Neural cell (in vitro differentiated cells): ENCODE data around the gene ST8SIA4. TPM values are rescaled to one million over a fixed set of nuclear protein-coding genes. Genes with fewer than 3 reads are reported as not detected.

Experiments used
- H2AFZ ChIP-seq: fragments of 200-600, 300-800 bp; sonication (generic), shearing (Covaris generic); 2 replicates; pipeline ENCODE4 v1.6.0; 2014; ENCODE audit warnings: low read depth, mild to moderate bottlenecking, antibody characterized with exemption, low read length, moderate library complexity
- H3F3A ChIP-seq: fragments of 200-600 bp; shearing (Covaris generic); 2 replicates; pipeline ENCODE4 v1.6.1; 2016; ENCODE audit warnings: mild to moderate bottlenecking, moderate library complexity, mixed read lengths, antibody characterized with exemption, low read length; ENCODE audit not compliant: insufficient read depth, poor library complexity, severe bottlenecking
- H3K27ac ChIP-seq: fragments of 200-600, 300-800 bp; sonication (generic), shearing (Covaris generic); 2 replicates; pipeline ENCODE4 v1.5.1; 2014; ENCODE audit warnings: mild to moderate bottlenecking, low read length, moderate library complexity
- H3K27me3 ChIP-seq: fragments of 300-800, 200-600 bp; sonication (generic), shearing (Covaris generic); 2 replicates; pipeline ENCODE4 v1.6.0; 2014; ENCODE audit warnings: mild to moderate bottlenecking, low read depth, low read length, moderate library complexity; ENCODE audit not compliant: insufficient read depth
- H3K36me3 ChIP-seq: fragments of 300-800, 200-600 bp; sonication (generic), shearing (Covaris generic); 2 replicates; pipeline ENCODE4 v1.5.1; 2014; ENCODE audit warnings: mild to moderate bottlenecking, antibody characterized with exemption, low read length, moderate library complexity; ENCODE audit not compliant: insufficient read depth
- H3K4me2 ChIP-seq: fragments of 300-800, 200-600 bp; sonication (generic), shearing (Covaris generic); 2 replicates; pipeline ENCODE4 v1.6.0; 2014; ENCODE audit warnings: mild to moderate bottlenecking, low read length
- H3K4me3 ChIP-seq: fragments of 300-800, 200-600 bp; sonication (generic), shearing (Covaris generic); 2 replicates; pipeline ENCODE4 v1.5.1; 2014; ENCODE audit warnings: mild to moderate bottlenecking, low read length, moderate library complexity
- H3K79me2 ChIP-seq: fragments of 200-600 bp; shearing (Covaris generic); replicated peaks from 2 replicates; pipeline ENCODE4 v1.6.0; 2014; ENCODE audit warnings: mild to moderate bottlenecking, low read length, moderate library complexity; ENCODE audit not compliant: insufficient read depth
- H3K9ac ChIP-seq: fragments of 300-800, 200-600 bp; sonication (generic), shearing (Covaris generic); 2 replicates; pipeline ENCODE4 v1.6.1; 2016; ENCODE audit warnings: mild to moderate bottlenecking, low read length, mixed read lengths
- H3K9me2 ChIP-seq: fragments of 200-600 bp; shearing (Covaris generic); 2 replicates; pipeline ENCODE4 v1.6.1; 2016; ENCODE audit warnings: mild to moderate bottlenecking, low read length, mixed read lengths; ENCODE audit not compliant: insufficient read depth
- H3K9me3 ChIP-seq: fragments of 200-600, 300-800 bp; sonication (generic), shearing (Covaris generic); 2 replicates; pipeline ENCODE4 v1.6.1; 2016; ENCODE audit warnings: mild to moderate bottlenecking, mixed run types, low read length, moderate library complexity, mixed read lengths
- H4K20me1 ChIP-seq: fragments of 200-600 bp; shearing (Covaris generic); 2 replicates; pipeline ENCODE4 v1.6.1; 2016; ENCODE audit warnings: mild to moderate bottlenecking, mixed run types; ENCODE audit not compliant: insufficient read depth
- EP300 ChIP-seq: fragments of 450-650 bp; conservative IDR thresholded peaks from 2 replicates; pipeline ENCODE4 v1.6.1; 2014; ENCODE audit warnings: antibody characterized with exemption, mild to moderate bottlenecking, moderate library complexity; ENCODE audit not compliant: poor library complexity, severe bottlenecking
- EZH2 ChIP-seq: fragments of 200-600, 300-800 bp; shearing (Covaris generic), sonication (generic); IDR thresholded peaks from 2 replicates; pipeline ENCODE4 v1.6.1; 2014; ENCODE audit warnings: antibody characterized with exemption, low read length, borderline replicate concordance, mild to moderate bottlenecking; ENCODE audit not compliant: insufficient read depth, poor library complexity, severe bottlenecking
- MXI1 ChIP-seq: fragments of 450-650 bp; conservative IDR thresholded peaks from 2 replicates; pipeline ENCODE4 v1.6.1; 2014; ENCODE audit warnings: antibody characterized with exemption, mild to moderate bottlenecking; ENCODE audit not compliant: poor library complexity, severe bottlenecking
- POLR2AphosphoS5 ChIP-seq: IDR thresholded peaks from 2 replicates; pipeline ENCODE4 v1.6.1; 2012
- RAD21 ChIP-seq: fragments of 450-650 bp; conservative IDR thresholded peaks from 2 replicates; pipeline ENCODE4 v1.6.1; 2014; ENCODE audit warnings: antibody characterized with exemption, mild to moderate bottlenecking, moderate library complexity
- REST ChIP-seq: IDR thresholded peaks from 2 replicates; pipeline ENCODE4 v1.6.1; 2012; ENCODE audit warnings: borderline replicate concordance
- SMC3 ChIP-seq: fragments of 450-650 bp; conservative IDR thresholded peaks from 2 replicates; pipeline ENCODE4 v1.6.1; 2014; ENCODE audit warnings: antibody characterized with exemption, mild to moderate bottlenecking, moderate library complexity; ENCODE audit not compliant: poor library complexity
- TAF1 ChIP-seq: IDR thresholded peaks from 2 replicates; pipeline ENCODE4 v1.6.1; 2012; ENCODE audit warnings: low read depth
- polyA plus RNA-seq: library from polyadenylated mRNA; depleted of rRNA; stranded (reverse); fragments of >200 nt; gene quantifications from 2 replicates; pipeline ENCODE4 v1.2.3, GENCODE V29; 2014
- TF ChIP-seq, protein P1 (sequence below): fragments of 450-650 bp; IDR thresholded peaks from 2 replicates; pipeline ENCODE4 v1.5.1; 2014; ENCODE audit warnings: antibody characterized with exemption, mild to moderate bottlenecking, moderate library complexity; ENCODE audit not compliant: poor library complexity, severe bottlenecking

ST8SIA4 gene
- polyA plus RNA-seq, 1 donor from 2014 or later: 15.6 TPM

DNA sequence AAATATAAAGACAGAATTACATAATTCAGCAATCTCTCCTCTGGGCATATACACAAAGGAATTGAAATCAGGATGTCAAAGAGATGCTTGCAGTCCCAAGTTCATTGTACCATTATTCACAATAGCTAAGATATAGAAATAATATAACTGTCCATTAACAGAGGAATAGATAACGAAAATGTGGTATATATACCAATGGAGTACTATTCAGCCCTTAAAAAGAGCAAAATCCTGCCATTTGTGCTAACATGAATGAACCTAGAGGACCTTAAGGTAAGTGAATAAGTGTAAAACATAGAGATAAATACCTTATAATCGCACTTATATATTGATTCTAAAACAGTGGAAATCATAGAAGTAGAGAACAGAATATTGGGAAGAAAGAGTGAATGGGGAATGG lies 7.0 kb downstream of the ST8SIA4 start:
- Histone ChIP-seq H4K20me1 (no peaks in the 10 kb centered on the region), H3K27me3 (no peaks in the 10 kb centered on the region), H3K4me2 (no peak overlapping the region), H3K9me3 (no peaks in the 10 kb centered on the region), H2AFZ (no peak overlapping the region), H3K9ac (no peak overlapping the region), H3F3A (no peaks in the 10 kb centered on the region), H3K27ac (no peak overlapping the region), H3K36me3 (no peaks in the 10 kb centered on the region), H3K9me2 (no peaks in the 10 kb centered on the region), H3K4me3 (no peak overlapping the region), H3K79me2 (peaks cover 43% of the 10 kb centered on the region)
- TF ChIP-seq EP300 (no peak), REST (no peak), TAF1 (no peak), SMC3 (no peak), RAD21 (no peak), MXI1 (no peak), EZH2 (no peak), POLR2AphosphoS5 (no peak)
- TF ChIP-seq, protein P1, sequence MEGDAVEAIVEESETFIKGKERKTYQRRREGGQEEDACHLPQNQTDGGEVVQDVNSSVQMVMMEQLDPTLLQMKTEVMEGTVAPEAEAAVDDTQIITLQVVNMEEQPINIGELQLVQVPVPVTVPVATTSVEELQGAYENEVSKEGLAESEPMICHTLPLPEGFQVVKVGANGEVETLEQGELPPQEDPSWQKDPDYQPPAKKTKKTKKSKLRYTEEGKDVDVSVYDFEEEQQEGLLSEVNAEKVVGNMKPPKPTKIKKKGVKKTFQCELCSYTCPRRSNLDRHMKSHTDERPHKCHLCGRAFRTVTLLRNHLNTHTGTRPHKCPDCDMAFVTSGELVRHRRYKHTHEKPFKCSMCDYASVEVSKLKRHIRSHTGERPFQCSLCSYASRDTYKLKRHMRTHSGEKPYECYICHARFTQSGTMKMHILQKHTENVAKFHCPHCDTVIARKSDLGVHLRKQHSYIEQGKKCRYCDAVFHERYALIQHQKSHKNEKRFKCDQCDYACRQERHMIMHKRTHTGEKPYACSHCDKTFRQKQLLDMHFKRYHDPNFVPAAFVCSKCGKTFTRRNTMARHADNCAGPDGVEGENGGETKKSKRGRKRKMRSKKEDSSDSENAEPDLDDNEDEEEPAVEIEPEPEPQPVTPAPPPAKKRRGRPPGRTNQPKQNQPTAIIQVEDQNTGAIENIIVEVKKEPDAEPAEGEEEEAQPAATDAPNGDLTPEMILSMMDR: no peak

DNA sequence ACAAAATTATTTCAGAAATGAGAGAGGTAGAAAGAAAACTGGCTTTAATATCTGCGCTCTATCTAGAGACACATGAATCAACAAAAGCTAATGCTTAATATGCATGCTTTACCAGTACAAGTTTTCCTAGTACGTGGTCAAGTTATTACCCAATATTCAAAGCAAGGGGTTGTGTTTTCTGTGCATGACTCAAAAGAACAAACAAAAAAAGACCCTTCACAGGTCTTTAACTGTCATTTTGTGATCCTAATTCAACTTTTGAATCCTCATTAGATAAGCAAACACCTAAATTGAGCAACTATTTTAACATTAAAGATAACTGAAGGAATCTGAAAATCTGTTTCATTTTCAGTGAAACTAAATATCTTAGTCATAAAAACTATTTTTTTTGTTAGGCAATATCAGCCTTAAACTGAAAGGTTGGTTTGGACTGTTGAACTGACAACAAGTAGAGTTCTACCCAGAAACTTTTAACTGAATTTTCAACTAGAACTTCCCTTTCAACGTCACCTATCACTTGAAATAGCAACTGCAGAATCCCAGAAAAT lies 12.5 kb downstream of the ST8SIA4 start:
- no peak for TF ChIP-seq MXI1
- no peak for TF ChIP-seq POLR2AphosphoS5
- TF ChIP-seq EP300: no peak
- TF ChIP-seq SMC3: no peak
- TF ChIP-seq REST: no peak
- no peak for TF ChIP-seq TAF1
- no peak for TF ChIP-seq RAD21
- TF ChIP-seq EZH2: no peak
- TF ChIP-seq, protein P1: no peak
- Histone ChIP-seq H3F3A (no peaks in the 10 kb centered on the region), H3K79me2 (peaks cover 3% of the 10 kb centered on the region), H3K27ac (no peak overlapping the region), H3K9ac (no peak overlapping the region), H3K9me2 (no peaks in the 10 kb centered on the region), H3K4me3 (no peak overlapping the region), H3K36me3 (no peaks in the 10 kb centered on the region), H3K4me2 (no peak overlapping the region), H3K9me3 (no peaks in the 10 kb centered on the region), H2AFZ (no peak overlapping the region), H3K27me3 (no peaks in the 10 kb centered on the region), H4K20me1 (no peaks in the 10 kb centered on the region)
